HEK293 (cell line): Measurements from ENCODE around the gene SQSTM1.

Source experiments
- CTCF ChIP-seq: fragments of 450-650 bp; formaldehyde crosslinking; IDR thresholded peaks from 2 replicates; pipeline ENCODE4 v1.5.1; 2016; ENCODE audit warnings: missing biosample characterization, missing genetic modification characterization
- MYNN ChIP-seq: fragments of 450-650 bp; formaldehyde crosslinking; IDR thresholded peaks from 2 replicates; pipeline ENCODE4 v1.5.1; 2016; ENCODE audit warnings: missing biosample characterization, missing genetic modification characterization, borderline replicate concordance
- PRDM1 ChIP-seq: fragments of 450-650 bp; formaldehyde crosslinking; IDR thresholded peaks from 2 replicates; pipeline ENCODE4; 2016; ENCODE audit warnings: missing biosample characterization, missing genetic modification characterization
- SALL2 ChIP-seq: fragments of 450-650 bp; formaldehyde crosslinking; IDR thresholded peaks from 2 replicates; pipeline ENCODE4 v1.5.0; 2017; ENCODE audit warnings: missing biosample characterization, mild to moderate bottlenecking, missing genetic modification characterization, borderline replicate concordance
- YY1 ChIP-seq: fragments of 450-650 bp; formaldehyde crosslinking; IDR thresholded peaks from 2 replicates; pipeline ENCODE4 v1.5.1; 2018; ENCODE audit warnings: missing biosample characterization, missing genetic modification characterization
- ZNF121 ChIP-seq: fragments of 450-650 bp; formaldehyde crosslinking; IDR thresholded peaks from 2 replicates; pipeline ENCODE4 v1.5.1; 2016; ENCODE audit warnings: missing biosample characterization, missing genetic modification characterization
- ZNF274 ChIP-seq, 2 experiments: fragments of 200-500 bp in 1 of 2; fragments of 450-650 bp in 1 of 2; sonication (Bioruptor generic) in 1 of 2; formaldehyde crosslinking in 1 of 2; IDR thresholded peaks; 2 replicates each; pipeline versions ENCODE4 v1.5.1 to v1.6.1; 2014 to 2016; ENCODE audit warnings: borderline replicate concordance in 1 of 2, inconsistent platforms in 1 of 2, low read length in 1 of 2, missing biosample characterization in 1 of 2, missing genetic modification characterization in 1 of 2
- ZNF302 ChIP-seq: fragments of 450-650 bp; formaldehyde crosslinking; IDR thresholded peaks from 2 replicates; pipeline ENCODE4 v1.5.1; 2016; ENCODE audit warnings: missing biosample characterization, missing genetic modification characterization, low read depth
- ZNF501 ChIP-seq: fragments of 450-650 bp; formaldehyde crosslinking; IDR thresholded peaks from 2 replicates; pipeline ENCODE4 v1.5.1; 2016; ENCODE audit warnings: missing biosample characterization, missing genetic modification characterization
- ZNF530 ChIP-seq: fragments of 450-650 bp; formaldehyde crosslinking; IDR thresholded peaks from 2 replicates; pipeline ENCODE4 v1.5.1; 2016; ENCODE audit warnings: low read depth, missing biosample characterization, missing genetic modification characterization
- ZNF768 ChIP-seq: fragments of 450-650 bp; formaldehyde crosslinking; IDR thresholded peaks from 2 replicates; pipeline ENCODE4 v1.5.1; 2018; ENCODE audit warnings: missing biosample characterization, mild to moderate bottlenecking, missing genetic modification characterization
- TF ChIP-seq, protein P1 (sequence below): fragments of 450-650 bp; formaldehyde crosslinking; IDR thresholded peaks from 2 replicates; pipeline ENCODE4 v1.5.1; 2016; ENCODE audit warnings: missing biosample characterization, missing genetic modification characterization

DNA sequence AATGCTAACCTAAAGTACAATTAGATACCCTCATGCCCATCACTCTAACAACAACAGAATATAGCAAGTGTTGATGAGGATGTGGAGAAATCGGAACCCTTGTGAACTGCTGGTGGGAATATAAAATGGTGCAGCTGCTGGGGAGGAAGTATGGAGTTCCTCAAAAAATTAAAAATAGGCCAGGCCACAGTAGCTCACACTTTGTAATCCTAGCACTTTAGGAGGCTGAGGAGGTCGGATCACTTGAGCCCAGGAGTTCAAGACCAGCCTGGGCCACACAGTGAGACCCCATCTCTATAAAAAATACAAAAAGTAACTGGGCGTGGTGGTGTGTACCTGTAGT, 55.9 kb downstream of the SQSTM1 start:
- TF ChIP-seq MYNN (tag by site-specific recombination) (no peak), CTCF (tag by site-specific recombination) (no peak), ZNF768 (tag by site-specific recombination) (no peak), SALL2 (tag by site-specific recombination) (no peak), ZNF121 (tag by site-specific recombination) (no peak), ZNF530 (no peak), ZNF274 (IDR thresholded peaks at IDR 0.05; ENCODE audit: low read length) (no peak), ZNF274 (tag by site-specific recombination; IDR thresholded peaks at IDR 0.05; ENCODE audit: borderline replicate concordance) (no peak), YY1 (no peak), PRDM1 (tag by site-specific recombination) (no peak), ZNF501 (tag by site-specific recombination) (no peak), ZNF302 (tag by site-specific recombination) (no peak)
- TF ChIP-seq, protein P1, sequence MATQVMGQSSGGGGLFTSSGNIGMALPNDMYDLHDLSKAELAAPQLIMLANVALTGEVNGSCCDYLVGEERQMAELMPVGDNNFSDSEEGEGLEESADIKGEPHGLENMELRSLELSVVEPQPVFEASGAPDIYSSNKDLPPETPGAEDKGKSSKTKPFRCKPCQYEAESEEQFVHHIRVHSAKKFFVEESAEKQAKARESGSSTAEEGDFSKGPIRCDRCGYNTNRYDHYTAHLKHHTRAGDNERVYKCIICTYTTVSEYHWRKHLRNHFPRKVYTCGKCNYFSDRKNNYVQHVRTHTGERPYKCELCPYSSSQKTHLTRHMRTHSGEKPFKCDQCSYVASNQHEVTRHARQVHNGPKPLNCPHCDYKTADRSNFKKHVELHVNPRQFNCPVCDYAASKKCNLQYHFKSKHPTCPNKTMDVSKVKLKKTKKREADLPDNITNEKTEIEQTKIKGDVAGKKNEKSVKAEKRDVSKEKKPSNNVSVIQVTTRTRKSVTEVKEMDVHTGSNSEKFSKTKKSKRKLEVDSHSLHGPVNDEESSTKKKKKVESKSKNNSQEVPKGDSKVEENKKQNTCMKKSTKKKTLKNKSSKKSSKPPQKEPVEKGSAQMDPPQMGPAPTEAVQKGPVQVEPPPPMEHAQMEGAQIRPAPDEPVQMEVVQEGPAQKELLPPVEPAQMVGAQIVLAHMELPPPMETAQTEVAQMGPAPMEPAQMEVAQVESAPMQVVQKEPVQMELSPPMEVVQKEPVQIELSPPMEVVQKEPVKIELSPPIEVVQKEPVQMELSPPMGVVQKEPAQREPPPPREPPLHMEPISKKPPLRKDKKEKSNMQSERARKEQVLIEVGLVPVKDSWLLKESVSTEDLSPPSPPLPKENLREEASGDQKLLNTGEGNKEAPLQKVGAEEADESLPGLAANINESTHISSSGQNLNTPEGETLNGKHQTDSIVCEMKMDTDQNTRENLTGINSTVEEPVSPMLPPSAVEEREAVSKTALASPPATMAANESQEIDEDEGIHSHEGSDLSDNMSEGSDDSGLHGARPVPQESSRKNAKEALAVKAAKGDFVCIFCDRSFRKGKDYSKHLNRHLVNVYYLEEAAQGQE (tag by site-specific recombination): no peak
